OCI-LY1 (cell line): ENCODE results near the gene CTDNEP1.

Source experiments
- EZH2 ChIP-seq: fragments of 200-600 bp; sonication (generic), shearing (Covaris generic); IDR thresholded peaks from 2 replicates; pipeline ENCODE4 v1.8.0; 2017; ENCODE audit warnings: borderline replicate concordance, mixed run types, mild to moderate bottlenecking, antibody characterized with exemption, low read length, moderate library complexity, mixed read lengths
- TF ChIP-seq, protein P1 (sequence below): fragments of 200-600 bp; sonication (generic), shearing (Covaris generic); IDR thresholded peaks from 2 replicates; pipeline ENCODE4 v1.5.1; 2017; ENCODE audit warnings: mild to moderate bottlenecking, antibody characterized with exemption, low read length, moderate library complexity, mixed read lengths

DNA sequence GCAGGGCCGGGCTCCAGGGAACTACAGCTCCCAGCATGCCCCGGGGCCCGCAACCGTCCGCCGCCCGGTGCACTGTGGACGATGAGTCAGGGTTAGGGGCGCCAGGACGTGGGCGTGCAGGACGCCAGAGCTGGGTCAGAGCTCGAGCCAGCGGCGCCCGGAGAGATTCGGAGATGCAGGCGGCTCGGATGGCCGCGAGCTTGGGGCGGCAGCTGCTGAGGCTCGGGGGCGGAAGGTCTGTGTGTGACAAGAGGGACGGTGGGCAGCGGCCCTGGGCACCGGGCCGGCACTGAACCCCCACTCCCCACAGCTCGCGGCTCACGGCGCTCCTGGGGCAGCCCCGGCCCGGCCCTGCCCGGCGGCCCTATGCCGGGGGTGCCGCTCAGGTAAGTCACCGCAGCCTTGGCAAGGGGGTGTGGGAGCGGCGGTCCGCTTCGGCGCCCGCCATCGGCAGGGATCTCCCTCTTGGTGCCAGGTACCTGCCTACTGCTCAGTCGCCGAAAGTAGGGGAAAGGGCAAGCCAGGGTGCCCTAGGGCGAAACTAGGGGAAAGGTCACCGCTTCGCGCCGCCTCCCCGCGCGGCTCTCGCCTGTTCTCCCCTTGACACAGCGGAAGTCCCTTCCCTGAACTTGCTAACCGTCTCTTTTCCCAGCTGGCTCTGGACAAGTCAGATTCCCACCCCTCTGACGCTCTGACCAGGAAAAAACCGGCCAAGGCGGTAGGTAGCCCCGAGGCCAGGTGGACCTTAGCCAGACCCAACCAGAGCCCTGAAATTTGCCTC, 31.5 kb downstream of the CTDNEP1 start, which contains the start of the genes ACADVL and DLG4:
- TF ChIP-seq, protein P1, sequence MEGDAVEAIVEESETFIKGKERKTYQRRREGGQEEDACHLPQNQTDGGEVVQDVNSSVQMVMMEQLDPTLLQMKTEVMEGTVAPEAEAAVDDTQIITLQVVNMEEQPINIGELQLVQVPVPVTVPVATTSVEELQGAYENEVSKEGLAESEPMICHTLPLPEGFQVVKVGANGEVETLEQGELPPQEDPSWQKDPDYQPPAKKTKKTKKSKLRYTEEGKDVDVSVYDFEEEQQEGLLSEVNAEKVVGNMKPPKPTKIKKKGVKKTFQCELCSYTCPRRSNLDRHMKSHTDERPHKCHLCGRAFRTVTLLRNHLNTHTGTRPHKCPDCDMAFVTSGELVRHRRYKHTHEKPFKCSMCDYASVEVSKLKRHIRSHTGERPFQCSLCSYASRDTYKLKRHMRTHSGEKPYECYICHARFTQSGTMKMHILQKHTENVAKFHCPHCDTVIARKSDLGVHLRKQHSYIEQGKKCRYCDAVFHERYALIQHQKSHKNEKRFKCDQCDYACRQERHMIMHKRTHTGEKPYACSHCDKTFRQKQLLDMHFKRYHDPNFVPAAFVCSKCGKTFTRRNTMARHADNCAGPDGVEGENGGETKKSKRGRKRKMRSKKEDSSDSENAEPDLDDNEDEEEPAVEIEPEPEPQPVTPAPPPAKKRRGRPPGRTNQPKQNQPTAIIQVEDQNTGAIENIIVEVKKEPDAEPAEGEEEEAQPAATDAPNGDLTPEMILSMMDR: no peak
- no peak for TF ChIP-seq EZH2
